MCF 10A (cell line): ENCODE measurements around the gene ZNF652. TPM values are rescaled to one million over a fixed set of nuclear protein-coding genes. Genes with fewer than 3 reads are reported as not detected.

Experiments used
- BruUV-seq: library from RNA; stranded (reverse); fragments of 400-500 nt; replicated peaks from 2 replicates; lab custom pipeline; 2021; lab: Mats Ljungman, UMichigan
- CTCF ChIA-PET: fragments of 300-600 bp; sonication (Branson Sonifier 250); formaldehyde crosslinking; extraction: SDS; loops from one replicate; lab custom pipeline; 2021; ENCODE audit warnings: antibody characterized with exemption, inconsistent platforms; lab: Yijun Ruan, JAX
- POLR2A ChIA-PET: fragments of 300-600, 350-650 bp; sonication (Branson Sonifier 250); formaldehyde crosslinking; extraction: SDS; loops from one replicate; lab custom pipeline; 2020; ENCODE audit warnings: antibody characterized with exemption, inconsistent platforms; lab: Yijun Ruan, JAX
- DNase-seq: peaks from one replicate; pipeline ENCODE4 v3.0.0-alpha.2; 2018; ENCODE audit not compliant: unreplicated experiment
- H3K27ac Mint-ChIP-seq: one replicate; pipeline ENCODE4 v1.8.0; 2022; ENCODE audit warnings: mild to moderate bottlenecking, low read depth, mixed read lengths; ENCODE audit not compliant: unreplicated experiment
- H3K27me3 Mint-ChIP-seq: one replicate; pipeline ENCODE4 v1.8.0; 2022; ENCODE audit warnings: mixed read lengths; ENCODE audit not compliant: insufficient read depth, unreplicated experiment
- H3K36me3 Mint-ChIP-seq: one replicate; pipeline ENCODE4 v1.8.0; 2022; ENCODE audit warnings: mild to moderate bottlenecking, moderate library complexity, mixed read lengths; ENCODE audit not compliant: insufficient read depth, unreplicated experiment
- H3K4me1 Mint-ChIP-seq: one replicate; pipeline ENCODE4 v1.8.0; 2022; ENCODE audit warnings: mixed read lengths; ENCODE audit not compliant: insufficient read depth, unreplicated experiment
- H3K4me3 Mint-ChIP-seq: one replicate; pipeline ENCODE4 v1.8.0; 2022; ENCODE audit warnings: mild to moderate bottlenecking, moderate library complexity, mixed read lengths; ENCODE audit not compliant: unreplicated experiment
- H3K9me3 Mint-ChIP-seq: one replicate; pipeline ENCODE4 v1.8.0; 2022; ENCODE audit warnings: mixed read lengths; ENCODE audit not compliant: unreplicated experiment
- CTCF ChIP-seq: fragments of 200-600 bp; IDR thresholded peaks from one replicate; pipeline ENCODE4 v1.8.0; 2022; ENCODE audit warnings: antibody characterized with exemption, mild to moderate bottlenecking; ENCODE audit not compliant: unreplicated experiment
- intact Hi-C: fragments of 100-400 bp; cut with micrococcal nuclease; formaldehyde crosslinking; loops from 2 replicates; pipeline ENCODE4 v1.14.1; 2022
- total RNA-seq: library from RNA; stranded (reverse); gene quantifications from 2 replicates; pipeline ENCODE4 v1.2.3, GENCODE V29; 2022

The ZNF652 gene
- total RNA-seq, 1 experiment from 2014 or later = 18.8 TPM

GRCh38 chr17:49373115-49373514, 11.1 kb upstream of the ZNF652 start:
- Mint-ChIP-seq H3K4me3 (no peak overlapping the region), H3K4me1 (no peaks in the 10 kb centered on the region), H3K27ac (no peak overlapping the region), H3K27me3 (no peaks in the 10 kb centered on the region), H3K9me3 (no peaks in the 10 kb centered on the region), H3K36me3 (no peaks in the 10 kb centered on the region)
- ChIA-PET POLR2A (interaction anchor here (1.1 kb wide), 1 partner anchor 11 kb away, joined by 4 read pairs; the partner anchor contains the start of gene ZNF652), CTCF (no interaction called here)
- DNase-seq = no peak
- TF ChIP-seq CTCF = no peak
- intact Hi-C loops = no loop called here
- BruUV-seq = no TSS peak

GRCh38 chr17:49372425-49372824, 10.4 kb upstream of the ZNF652 start:
- TF ChIP-seq CTCF = no peak
- intact Hi-C loops = no loop called here
- Mint-ChIP-seq H3K27me3 (no peaks in the 10 kb centered on the region), H3K4me3 (no peak overlapping the region), H3K36me3 (no peaks in the 10 kb centered on the region), H3K27ac (no peak overlapping the region), H3K9me3 (no peaks in the 10 kb centered on the region), H3K4me1 (no peaks in the 10 kb centered on the region)
- no peak for DNase-seq
- POLR2A ChIA-PET = no interaction called here
- no TSS peak for BruUV-seq
- CTCF ChIA-PET = interaction anchor here (0.7 to 2.6 kb wide), 2 partner anchors 36 to 57 kb away, joined by 3 to 10 read pairs; no protein-coding TSS in a partner anchor

GRCh38 chr17:49370971-49371834, 9.2 kb upstream of the ZNF652 start:
- Mint-ChIP-seq H3K36me3 (no peaks in the 10 kb centered on the region), H3K9me3 (no peaks in the 10 kb centered on the region), H3K27me3 (no peaks in the 10 kb centered on the region), H3K27ac (no peak overlapping the region), H3K4me1 (no peaks in the 10 kb centered on the region), H3K4me3 (no peak overlapping the region)
- BruUV-seq = no TSS peak
- intact Hi-C loops = no loop called here
- ChIA-PET POLR2A (no interaction called here), CTCF (interaction anchor here (0.6 to 2.6 kb wide), 3 partner anchors 23 to 699 kb away, joined by 3 to 10 read pairs (median 3); no protein-coding TSS in a partner anchor)
- DNase-seq = no peak
- no peak for TF ChIP-seq CTCF

- no peak for DNase-seq
- no TSS peak for BruUV-seq
- intact Hi-C loops = loop anchor here (10.0 kb wide), 1 partner anchor 55 kb away; no protein-coding TSS in a partner anchor
- H3K27me3 Mint-ChIP-seq = no peaks in the 10 kb centered on the region
- no peak for TF ChIP-seq CTCF
- H3K9me3 Mint-ChIP-seq = no peaks in the 10 kb centered on the region
- H3K27ac Mint-ChIP-seq = no peak overlapping the region
- no peak overlapping the region for H3K4me3 Mint-ChIP-seq
- POLR2A ChIA-PET = interaction anchor here (0.6 kb wide), 1 partner anchor 178 kb away, joined by 3 read pairs; no protein-coding TSS in a partner anchor
- no peaks in the 10 kb centered on the region for H3K4me1 Mint-ChIP-seq
- no peaks in the 10 kb centered on the region for H3K36me3 Mint-ChIP-seq
- CTCF ChIA-PET = interaction anchor here (0.7 to 2.6 kb wide), 8 partner anchors 14 to 367 kb away, joined by 3 to 10 read pairs (median 4); no protein-coding TSS in a partner anchor
These were observed 7.7 kb upstream of the ZNF652 start for GRCh38 chr17:49369760-49370159.
